ENCODE results near the gene LINGO1.

LINGO1 gene

GRCh38 chr15:77629070-77630030 is 3.4 kb downstream of the LINGO1 start:
- no peak for DNase-seq (ENCODE audit: low spot score)
- TF ChIP-seq CTCF (IDR thresholded peaks at IDR 0.05; ENCODE audit: borderline replicate concordance, control extremely low read depth, extremely low read depth, insufficient read depth, missing control alignments) = no peak
- in situ Hi-C loops (cut with MboI; ENCODE audit: low sequenced_read_pairs, unreplicated experiment) = no loop called here

- no peak for DNase-seq (ENCODE audit: low spot score)
- in situ Hi-C loops (cut with MboI; ENCODE audit: low sequenced_read_pairs, unreplicated experiment) = no loop called here
- no peak for TF ChIP-seq CTCF (IDR thresholded peaks at IDR 0.05; ENCODE audit: borderline replicate concordance, control extremely low read depth, extremely low read depth, insufficient read depth, missing control alignments)
Observed at GRCh38 chr15:77628010-77628409, 4.7 kb downstream of the LINGO1 start.

GRCh38 chr15:77627581-77627980 is 5.1 kb downstream of the LINGO1 start:
- DNase-seq (ENCODE audit: low spot score) = no peak
- in situ Hi-C loops (cut with MboI; ENCODE audit: low sequenced_read_pairs, unreplicated experiment) = no loop called here
- no peak for TF ChIP-seq CTCF (IDR thresholded peaks at IDR 0.05; ENCODE audit: borderline replicate concordance, control extremely low read depth, extremely low read depth, insufficient read depth, missing control alignments)

GRCh38 chr15:77627067-77627466 is 5.6 kb downstream of the LINGO1 start:
- DNase-seq (ENCODE audit: low spot score) = no peak
- in situ Hi-C loops (cut with MboI; ENCODE audit: low sequenced_read_pairs, unreplicated experiment) = no loop called here
- TF ChIP-seq CTCF (IDR thresholded peaks at IDR 0.05; ENCODE audit: borderline replicate concordance, control extremely low read depth, extremely low read depth, insufficient read depth, missing control alignments) = no peak

GRCh38 chr15:77626002-77626401 is 6.7 kb downstream of the LINGO1 start:
- TF ChIP-seq CTCF (IDR thresholded peaks at IDR 0.05; ENCODE audit: borderline replicate concordance, control extremely low read depth, extremely low read depth, insufficient read depth, missing control alignments) = no peak
- no peak for DNase-seq (ENCODE audit: low spot score)
- in situ Hi-C loops (cut with MboI; ENCODE audit: low sequenced_read_pairs, unreplicated experiment) = no loop called here

GRCh38 chr15:77625376-77625775 is 7.3 kb downstream of the LINGO1 start:
- in situ Hi-C loops (cut with MboI; ENCODE audit: low sequenced_read_pairs, unreplicated experiment) = no loop called here
- no peak for TF ChIP-seq CTCF (IDR thresholded peaks at IDR 0.05; ENCODE audit: borderline replicate concordance, control extremely low read depth, extremely low read depth, insufficient read depth, missing control alignments)
- no peak for DNase-seq (ENCODE audit: low spot score)
